ENCODE data around the gene AUTS2. TPM values are rescaled to one million over a fixed set of nuclear protein-coding genes. Genes with fewer than 3 reads are reported as not detected.

Gene AUTS2
- total RNA-seq, 2 donors from 2014 or later: 8.6 TPM

GRCh38 chr7:69893906-69894305 is 295.6 kb downstream of the AUTS2 start:
- H3K27me3 ChIP-seq: no peaks in the 10 kb centered on the region
- H3K9me3 ChIP-seq: no peaks in the 10 kb centered on the region
- H3K27ac ChIP-seq: no peak overlapping the region
- no peak overlapping the region for H3K4me3 ChIP-seq
- peak in 1 of 2 donors; percentile 56 for TF ChIP-seq CTCF (IDR thresholded peaks at IDR 0.05)
- DNase-seq (ENCODE audit: low spot score): no peak
- no peaks in the 10 kb centered on the region for H3K4me1 ChIP-seq
- H3K36me3 ChIP-seq: no peaks in the 10 kb centered on the region

DNA sequence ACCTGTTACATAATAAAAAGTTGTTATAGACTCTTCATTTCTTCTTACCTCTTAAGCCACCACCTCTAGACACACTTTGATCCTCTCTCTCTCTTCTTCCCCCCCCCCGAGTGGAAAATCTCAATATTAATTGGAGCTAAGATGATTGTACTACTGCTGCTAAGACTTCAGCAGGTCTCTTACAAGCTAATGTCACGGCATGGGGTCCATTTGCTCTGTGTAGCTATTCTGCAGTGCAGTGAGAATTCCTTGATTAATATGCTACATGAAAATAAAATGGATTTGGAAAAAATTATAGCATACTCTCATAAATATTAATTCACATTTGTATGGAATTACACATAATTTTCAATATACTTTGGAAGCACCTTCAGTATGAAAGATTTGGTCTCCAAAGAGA is 297.2 kb downstream of the AUTS2 start:
- Histone ChIP-seq H3K27me3 (no peaks in the 10 kb centered on the region), H3K27ac (no peak overlapping the region), H3K36me3 (no peaks in the 10 kb centered on the region), H3K4me3 (no peak overlapping the region), H3K9me3 (no peaks in the 10 kb centered on the region), H3K4me1 (no peaks in the 10 kb centered on the region)
- no peak for DNase-seq (ENCODE audit: low spot score)
- no peak for TF ChIP-seq CTCF (IDR thresholded peaks at IDR 0.05)

DNA sequence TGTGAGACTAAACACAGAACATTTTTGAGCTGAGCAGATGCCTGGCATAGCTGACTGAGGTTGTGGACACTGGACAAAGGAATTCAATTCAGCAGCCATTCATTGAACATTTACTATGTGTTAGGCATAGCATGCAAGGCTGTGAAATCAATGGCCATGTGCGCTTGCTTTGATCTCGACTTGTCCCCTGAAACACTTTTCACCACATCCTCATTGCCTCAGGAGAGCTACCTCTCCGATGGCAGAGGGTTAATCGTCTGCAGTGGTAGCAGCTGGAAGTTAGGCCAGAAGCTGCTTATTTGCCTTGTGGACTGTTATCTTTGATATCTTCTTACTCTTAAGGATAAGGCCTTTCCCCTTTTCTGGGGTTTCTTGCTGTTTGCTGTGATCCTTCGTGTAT is 297.8 kb downstream of the AUTS2 start:
- Histone ChIP-seq H3K27ac (no peak overlapping the region), H3K4me3 (no peak overlapping the region), H3K36me3 (no peaks in the 10 kb centered on the region), H3K27me3 (no peaks in the 10 kb centered on the region), H3K9me3 (no peaks in the 10 kb centered on the region), H3K4me1 (no peaks in the 10 kb centered on the region)
- TF ChIP-seq CTCF (IDR thresholded peaks at IDR 0.05): no peak
- no peak for DNase-seq (ENCODE audit: low spot score)

GRCh38 chr7:69898189-69898588 is 299.9 kb downstream of the AUTS2 start:
- DNase-seq (ENCODE audit: low spot score): no peak
- H3K4me1 ChIP-seq: no peaks in the 10 kb centered on the region
- no peaks in the 10 kb centered on the region for H3K9me3 ChIP-seq
- TF ChIP-seq CTCF (IDR thresholded peaks at IDR 0.05): no peak
- H3K27ac ChIP-seq: no peak overlapping the region
- H3K27me3 ChIP-seq: no peaks in the 10 kb centered on the region
- no peak overlapping the region for H3K4me3 ChIP-seq
- no peaks in the 10 kb centered on the region for H3K36me3 ChIP-seq

DNA sequence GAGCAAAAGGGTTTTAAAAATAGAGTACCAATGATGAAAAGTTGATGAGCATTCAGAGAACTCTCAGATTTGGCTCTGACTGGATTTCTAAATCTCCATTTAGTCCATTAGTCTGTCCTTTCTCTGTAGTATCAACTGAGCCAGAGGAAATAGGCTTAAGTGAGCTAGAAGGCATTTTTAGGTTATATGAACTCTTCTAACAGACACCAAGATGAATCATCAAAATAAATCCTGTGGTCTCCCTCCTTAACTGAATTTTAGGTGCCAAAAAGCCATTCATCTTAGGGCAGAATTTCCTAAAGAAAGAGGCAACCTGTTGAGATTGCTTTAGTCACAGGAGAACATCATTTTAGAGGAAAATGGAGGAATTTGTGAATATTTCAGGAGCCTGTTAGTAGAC is 305.1 kb downstream of the AUTS2 start:
- no peak overlapping the region for H3K4me3 ChIP-seq
- no peaks in the 10 kb centered on the region for H3K9me3 ChIP-seq
- H3K27me3 ChIP-seq: no peaks in the 10 kb centered on the region
- DNase-seq (ENCODE audit: low spot score): no peak
- no peak for TF ChIP-seq CTCF (IDR thresholded peaks at IDR 0.05)
- no peak overlapping the region for H3K27ac ChIP-seq
- no peaks in the 10 kb centered on the region for H3K4me1 ChIP-seq
- H3K36me3 ChIP-seq: no peaks in the 10 kb centered on the region

GRCh38 chr7:69906283-69906995 is 308.2 kb downstream of the AUTS2 start:
- no peak for TF ChIP-seq CTCF (IDR thresholded peaks at IDR 0.05)
- H3K4me1 ChIP-seq: no peaks in the 10 kb centered on the region
- DNase-seq (ENCODE audit: low spot score): no peak

More at GRCh38 chr7:69906283-69906995, 308.2 kb downstream of the AUTS2 start:
- H3K27ac ChIP-seq: no peak overlapping the region
- H3K4me3 ChIP-seq: no peak overlapping the region
- peaks cover 0 to 5% of the 10 kb centered on the region in 2 donors for H3K9me3 ChIP-seq
- no peaks in the 10 kb centered on the region for H3K27me3 ChIP-seq
- no peaks in the 10 kb centered on the region for H3K36me3 ChIP-seq

All from right atrium auricular region (tissue), 2 donors.